PC-3 (cell line): Measurements from ENCODE around the gene EXD3. TPM values are rescaled to one million over a fixed set of nuclear protein-coding genes. Genes with fewer than 3 reads are reported as not detected.

Source experiments
- ATAC-seq: fragments of 200-7000 bp; cut with Tn5 transposase; 2 replicates; pipeline ENCODE4 v1.9.1; 2020; ENCODE audit warnings: mild to moderate bottlenecking, moderate library complexity
- BruUV-seq: library from RNA; stranded (reverse); fragments of 400-500 nt; replicated peaks from 2 replicates; lab custom pipeline; 2021; lab: Mats Ljungman, UMichigan
- CTCF ChIA-PET: fragments of 300-600 bp; sonication (Branson Sonifier 250); formaldehyde crosslinking; loops from one replicate; lab custom pipeline; 2022; ENCODE audit warnings: antibody characterized with exemption; lab: Charles Lee
- POLR2A ChIA-PET: fragments of 300-600 bp; sonication (Branson Sonifier 250); formaldehyde crosslinking; loops from one replicate; lab custom pipeline; 2022; ENCODE audit warnings: antibody characterized with exemption; ENCODE audit not compliant: unreplicated experiment; lab: Charles Lee
- DNase-seq: peaks from one replicate; pipeline ENCODE4 v3.0.0-alpha.2; 2015
- H2AFZ ChIP-seq: fragments of 300-600 bp; sonication (generic); 2 replicates; pipeline ENCODE4 v1.6.0; 2016; ENCODE audit warnings: antibody characterized with exemption, low read length
- H3F3A ChIP-seq: fragments of 300-600 bp; sonication (generic); one replicate; pipeline ENCODE4 v1.6.0; 2017; ENCODE audit warnings: antibody characterized with exemption, low read length, control low read depth, mild to moderate bottlenecking; ENCODE audit not compliant: unreplicated experiment
- H3K27ac ChIP-seq: fragments of 300-600 bp; sonication (generic); 2 replicates; pipeline ENCODE4 v1.5.1; 2016; ENCODE audit warnings: mild to moderate bottlenecking, low read length
- H3K27me3 ChIP-seq: fragments of 300-600 bp; sonication (generic); 2 replicates; pipeline ENCODE4 v1.6.1; 2016; ENCODE audit warnings: low read length, mixed read lengths
- H3K36me3 ChIP-seq: fragments of 300-600 bp; sonication (generic); 2 replicates; pipeline ENCODE4 v1.6.1; 2016; ENCODE audit warnings: low read depth, mixed run types, low read length, mixed read lengths
- H3K4me1 ChIP-seq: fragments of 300-600 bp; sonication (generic); 2 replicates; pipeline ENCODE4 v1.5.1; 2016; ENCODE audit warnings: low read length; ENCODE audit not compliant: insufficient read depth
- H3K4me2 ChIP-seq: fragments of 300-600 bp; sonication (generic); 2 replicates; pipeline ENCODE4 v1.6.0; 2016; ENCODE audit warnings: low read length
- H3K4me3 ChIP-seq: fragments of 300-600 bp; sonication (generic); 2 replicates; pipeline ENCODE4 v1.5.1; 2016; ENCODE audit warnings: mild to moderate bottlenecking, low read length, mixed read lengths
- H3K79me2 ChIP-seq: fragments of 300-600 bp; sonication (generic); 2 replicates; pipeline ENCODE4 v1.6.1; 2017; ENCODE audit warnings: low read length, mixed read lengths
- H3K9ac ChIP-seq: fragments of 300-600 bp; sonication (generic); 2 replicates; pipeline ENCODE4 v1.6.0; 2016; ENCODE audit warnings: mild to moderate bottlenecking, low read length
- H3K9me2 ChIP-seq: fragments of 300-600 bp; sonication (generic); replicated peaks from 2 replicates; pipeline ENCODE4 v1.6.1; 2016; ENCODE audit warnings: mixed run types, low read length, mixed read lengths
- H3K9me3 ChIP-seq: fragments of 300-600 bp; sonication (generic); 2 replicates; pipeline ENCODE4 v1.6.1; 2016; ENCODE audit warnings: low read length, mixed read lengths
- H4K20me1 ChIP-seq: fragments of 300-600 bp; sonication (generic); 2 replicates; pipeline ENCODE4 v1.6.1; 2016; ENCODE audit warnings: low read length, mixed read lengths
- CTCF ChIP-seq: fragments of 300-600 bp; sonication (generic); conservative IDR thresholded peaks from 2 replicates; pipeline ENCODE4 v1.5.1; 2017; ENCODE audit warnings: antibody characterized with exemption, low read depth, mild to moderate bottlenecking, low read length
- EZH2 ChIP-seq: fragments of 300-600 bp; sonication (generic); IDR thresholded peaks from one replicate; pipeline ENCODE4 v1.6.1; 2017; ENCODE audit warnings: antibody characterized with exemption, mild to moderate bottlenecking, low read length; ENCODE audit not compliant: unreplicated experiment
- EZH2phosphoT487 ChIP-seq: fragments of 300-600 bp; sonication (generic); IDR thresholded peaks from 2 replicates; pipeline ENCODE4 v1.6.1; 2018; ENCODE audit warnings: mild to moderate bottlenecking, antibody characterized with exemption, low read length, borderline replicate concordance
- intact Hi-C: fragments of 100-400 bp; cut with micrococcal nuclease; formaldehyde crosslinking; loops from 2 replicates; pipeline ENCODE4 v1.9.0; 2023
- total RNA-seq: library from RNA; depleted of rRNA; stranded (reverse); fragments of >200 nt; gene quantifications from 2 replicates; pipeline ENCODE4 v1.2.3, GENCODE V29; 2014

Gene EXD3
- total RNA-seq, 1 experiment from 2014 or later, result 1.9 TPM

GRCh38 chr9:137336735-137337134 is 86.2 kb downstream of the EXD3 start:
- Histone ChIP-seq H4K20me1 (no peaks in the 10 kb centered on the region), H3F3A (no peaks in the 10 kb centered on the region), H3K27me3 (no peaks in the 10 kb centered on the region), H3K4me1 (no peaks in the 10 kb centered on the region), H3K9me3 (no peaks in the 10 kb centered on the region), H3K4me3 (no peak overlapping the region), H3K79me2 (no peaks in the 10 kb centered on the region), H3K4me2 (no peak overlapping the region), H3K27ac (no peak overlapping the region), H2AFZ (no peak overlapping the region), H3K9me2 (no peaks in the 10 kb centered on the region), H3K36me3 (no peaks in the 10 kb centered on the region), H3K9ac (no peak overlapping the region)
- TF ChIP-seq EZH2phosphoT487 (no peak), CTCF (no peak), EZH2 (no peak)
- BruUV-seq, result no TSS peak
- intact Hi-C loops, result no loop called here
- no peak for ATAC-seq
- POLR2A ChIA-PET, result no interaction called here
- no peak for DNase-seq
- CTCF ChIA-PET, result no interaction called here

- Histone ChIP-seq H3K4me3 (no peak overlapping the region), H3K4me2 (no peak overlapping the region), H3K79me2 (no peaks in the 10 kb centered on the region), H3F3A (no peaks in the 10 kb centered on the region), H3K9ac (no peak overlapping the region), H3K27me3 (no peaks in the 10 kb centered on the region), H3K9me2 (no peaks in the 10 kb centered on the region), H3K36me3 (no peaks in the 10 kb centered on the region), H3K4me1 (no peaks in the 10 kb centered on the region), H4K20me1 (no peaks in the 10 kb centered on the region), H3K27ac (no peak overlapping the region), H3K9me3 (0 out of 2 replicates have a peak, but pooled peaks cover 2% of the 10 kb centered on the region), H2AFZ (no peak overlapping the region)
- BruUV-seq, result no TSS peak
- CTCF ChIA-PET, result no interaction called here
- DNase-seq, result no peak
- intact Hi-C loops, result no loop called here
- TF ChIP-seq EZH2 (no peak), CTCF (no peak), EZH2phosphoT487 (no peak)
- ATAC-seq, result no peak
- POLR2A ChIA-PET, result no interaction called here
Measured at GRCh38 chr9:137333016-137333671, 89.8 kb downstream of the EXD3 start.

- Histone ChIP-seq H3K9me3 (0 out of 2 replicates have a peak, but pooled peaks cover 7% of the 10 kb centered on the region), H3K27me3 (no peaks in the 10 kb centered on the region)
- CTCF ChIA-PET, result no interaction called here
Measured at GRCh38 chr9:137331929-137332328, 91.0 kb downstream of the EXD3 start.

More at GRCh38 chr9:137331929-137332328, 91.0 kb downstream of the EXD3 start:
- DNase-seq (no peak), ATAC-seq (no peak)
- no peaks in the 10 kb centered on the region for H3K79me2 ChIP-seq
- no peak overlapping the region for H3K4me2 ChIP-seq
- intact Hi-C loops, result no loop called here
- no peaks in the 10 kb centered on the region for H3F3A ChIP-seq
- H3K27ac ChIP-seq, result no peak overlapping the region
- no peak overlapping the region for H3K4me3 ChIP-seq
- no TSS peak for BruUV-seq
- H3K36me3 ChIP-seq, result no peaks in the 10 kb centered on the region
- POLR2A ChIA-PET, result no interaction called here
- no peaks in the 10 kb centered on the region for H4K20me1 ChIP-seq
- H2AFZ ChIP-seq, result no peak overlapping the region
- no peaks in the 10 kb centered on the region for H3K9me2 ChIP-seq
- TF ChIP-seq EZH2phosphoT487 (no peak), EZH2 (no peak), CTCF (no peak)
- H3K9ac ChIP-seq, result no peak overlapping the region
- H3K4me1 ChIP-seq, result no peaks in the 10 kb centered on the region
